HG03432 (cell line): Measurements from ENCODE around the gene CNOT1.
"Not testable (repeated sequence)": the region's sequence is repeated elsewhere in the genome, so short reads cannot be mapped to it uniquely, and the experiment has no call there.

Source experiments
- ATAC-seq: cut with Tn5 transposase; IDR thresholded peaks from one replicate; pipeline ENCODE4 v1.9.1; 2021; ENCODE audit warnings: mild to moderate bottlenecking, moderate library complexity; ENCODE audit not compliant: unreplicated experiment

Gene CNOT1

GRCh38 chr16:58582971-58583765, 46.5 kb downstream of the CNOT1 start:
- ATAC-seq: no peak

- ATAC-seq: no peak
These were observed 47.5 kb downstream of the CNOT1 start for GRCh38 chr16:58582133-58582532.

- no peak for ATAC-seq
These were observed 50.0 kb downstream of the CNOT1 start for GRCh38 chr16:58579587-58579986.

GRCh38 chr16:58578642-58579041, 51.0 kb downstream of the CNOT1 start:
- ATAC-seq: no peak

- no peak for ATAC-seq
These were observed 52.5 kb downstream of the CNOT1 start for GRCh38 chr16:58577141-58577540.

GRCh38 chr16:58574895-58575294, 54.7 kb downstream of the CNOT1 start:
- ATAC-seq: no peak

- ATAC-seq: not testable (repeated sequence)
These were observed 63.9 kb downstream of the CNOT1 start for GRCh38 chr16:58565697-58566096.

- ATAC-seq: no peak
These were observed 65.9 kb downstream of the CNOT1 start for GRCh38 chr16:58563775-58564174.

- no peak for ATAC-seq
These were observed 66.4 kb downstream of the CNOT1 start for GRCh38 chr16:58563235-58563634.

- no peak for ATAC-seq
These were observed 72.9 kb downstream of the CNOT1 start for GRCh38 chr16:58556678-58557077.

- ATAC-seq: no peak
These were observed 78.1 kb downstream of the CNOT1 start for GRCh38 chr16:58551496-58551895.

- no peak for ATAC-seq
These were observed 81.2 kb downstream of the CNOT1 start for GRCh38 chr16:58548378-58548777.

- ATAC-seq: no peak
These were observed 85.9 kb downstream of the CNOT1 start for GRCh38 chr16:58543685-58544084.

GRCh38 chr16:58542291-58542690, 87.3 kb downstream of the CNOT1 start:
- no peak for ATAC-seq

GRCh38 chr16:58541711-58542110, 87.9 kb downstream of the CNOT1 start:
- no peak for ATAC-seq

GRCh38 chr16:58537124-58537906, 92.3 kb downstream of the CNOT1 start:
- no peak for ATAC-seq

GRCh38 chr16:58536278-58536677, 93.3 kb downstream of the CNOT1 start:
- no peak for ATAC-seq

- ATAC-seq: no peak
These were observed 94.5 kb downstream of the CNOT1 start for GRCh38 chr16:58535100-58535499.

GRCh38 chr16:58533751-58534470, 95.7 kb downstream of the CNOT1 start:
- no peak for ATAC-seq

GRCh38 chr16:58532414-58532813, 97.2 kb downstream of the CNOT1 start:
- ATAC-seq: no peak

GRCh38 chr16:58530179-58530578, 99.4 kb downstream of the CNOT1 start:
- ATAC-seq: no peak

- no peak for ATAC-seq
These were observed 109.9 kb downstream of the CNOT1 start for GRCh38 chr16:58519707-58520106.
